IMR-90 (cell line): ENCODE measurements around the gene CD69. TPM values are rescaled to one million over a fixed set of nuclear protein-coding genes. Genes with fewer than 3 reads are reported as not detected.

Source experiments
- ATAC-seq: fragments of 200-7000 bp; cut with Tn5 transposase; 2 replicates; pipeline ENCODE4 v1.9.1; 2020; ENCODE audit warnings: low read depth, mild to moderate bottlenecking, moderate library complexity
- BruUV-seq: library from RNA; stranded (reverse); fragments of 400-500 nt; replicated peaks from 2 replicates; lab custom pipeline; 2021; lab: Mats Ljungman, UMichigan
- CTCF ChIA-PET: fragments of 300-600 bp; formaldehyde crosslinking; extraction: SDS; loops from one replicate; lab custom pipeline; 2021; ENCODE audit warnings: antibody characterized with exemption; lab: Yijun Ruan, JAX
- POLR2A ChIA-PET: fragments of 300-600 bp; sonication (Branson Sonifier 250); formaldehyde crosslinking; loops from one replicate; lab custom pipeline; 2022; ENCODE audit warnings: antibody characterized with exemption; ENCODE audit not compliant: unreplicated experiment; lab: Charles Lee
- DNase-seq: peaks from one replicate; pipeline ENCODE4 v3.0.0; 2013
- H2AFZ ChIP-seq: replicated peaks from 2 replicates; pipeline ENCODE3; 2013; ENCODE audit warnings: low read length, mild to moderate bottlenecking; ENCODE audit not compliant: poor library complexity
- H2AK5ac ChIP-seq: 2 replicates; pipeline ENCODE4 v1.6.1; 2013; ENCODE audit warnings: low read depth, low read length, inconsistent platforms
- H2AK9ac ChIP-seq: replicated peaks from 2 replicates; pipeline ENCODE3; 2013; ENCODE audit warnings: mild to moderate bottlenecking, low read depth, low read length, moderate library complexity; ENCODE audit not compliant: poor library complexity
- H2BK120ac ChIP-seq: 2 replicates; pipeline ENCODE4 v1.6.1; 2013; ENCODE audit warnings: low read depth, low read length, inconsistent platforms
- H2BK15ac ChIP-seq: 3 replicates; pipeline ENCODE4 v1.6.1; 2013; ENCODE audit warnings: low read depth, low read length, inconsistent platforms
- H2BK20ac ChIP-seq: 2 replicates; pipeline ENCODE4 v1.6.1; 2013; ENCODE audit warnings: low read depth, mild to moderate bottlenecking, inconsistent platforms, low read length, moderate library complexity
- H2BK5ac ChIP-seq: 2 replicates; pipeline ENCODE4 v1.6.1; 2013; ENCODE audit warnings: mild to moderate bottlenecking, low read depth, low read length, inconsistent platforms; ENCODE audit not compliant: poor library complexity, severe bottlenecking
- H3K14ac ChIP-seq: replicated peaks from 2 replicates; pipeline ENCODE4 v1.6.1; 2013; ENCODE audit warnings: low read depth, low read length, inconsistent platforms
- H3K18ac ChIP-seq: 2 replicates; pipeline ENCODE4 v1.6.1; 2013; ENCODE audit warnings: low read depth, low read length, control low read depth
- H3K23ac ChIP-seq: 2 replicates; pipeline ENCODE4 v1.6.1; 2013; ENCODE audit warnings: low read depth, low read length, inconsistent platforms
- H3K27ac ChIP-seq: 2 replicates; pipeline ENCODE4 v1.5.1; 2013; ENCODE audit warnings: mild to moderate bottlenecking, control low read depth, low read length; ENCODE audit not compliant: insufficient read depth
- H3K27me3 ChIP-seq: 2 replicates; pipeline ENCODE4 v1.6.1; 2013; ENCODE audit warnings: low read length; ENCODE audit not compliant: control insufficient read depth, insufficient read depth
- H3K36me3 ChIP-seq: 2 replicates; pipeline ENCODE4 v1.6.1; 2013; ENCODE audit warnings: low read length, mixed read lengths; ENCODE audit not compliant: control insufficient read depth, insufficient read depth
- H3K4ac ChIP-seq: 2 replicates; pipeline ENCODE4 v1.6.1; 2013; ENCODE audit warnings: low read depth, low read length, inconsistent platforms
- H3K4me1 ChIP-seq: 2 replicates; pipeline ENCODE4 v1.6.1; 2013; ENCODE audit warnings: low read length, mixed read lengths; ENCODE audit not compliant: control insufficient read depth, insufficient read depth
- H3K4me2 ChIP-seq: 2 replicates; pipeline ENCODE4 v1.6.1; 2013; ENCODE audit warnings: low read depth, mild to moderate bottlenecking, control low read depth, low read length, moderate library complexity
- H3K4me3 ChIP-seq: 2 replicates; pipeline ENCODE4 v1.5.1; 2013; ENCODE audit warnings: low read depth, mild to moderate bottlenecking, control low read depth, low read length, moderate library complexity; ENCODE audit not compliant: insufficient read depth
- H3K56ac ChIP-seq: 2 replicates; pipeline ENCODE4 v1.6.1; 2013; ENCODE audit warnings: low read length, inconsistent platforms; ENCODE audit not compliant: insufficient read depth; ENCODE audit errors: extremely low read depth
- H3K79me1 ChIP-seq, 2 experiments: 2 replicates each; pipeline ENCODE4 v1.6.1; 2013; ENCODE audit warnings: low read length in 2 of 2, inconsistent platforms in 1 of 2, low read depth in 1 of 2
- H3K9ac ChIP-seq: 2 replicates; pipeline ENCODE4 v1.6.1; 2013; ENCODE audit warnings: low read depth, low read length, control low read depth
- H3K9me1 ChIP-seq: 2 replicates; pipeline ENCODE4 v1.6.1; 2013; ENCODE audit warnings: low read length, inconsistent platforms; ENCODE audit not compliant: insufficient read depth
- H3K9me3 ChIP-seq: 2 replicates; pipeline ENCODE4 v1.6.1; 2013; ENCODE audit warnings: low read length; ENCODE audit not compliant: control insufficient read depth, insufficient read depth
- H4K20me1 ChIP-seq: 2 replicates; pipeline ENCODE4 v1.6.1; 2013; ENCODE audit warnings: low read length, inconsistent platforms; ENCODE audit not compliant: insufficient read depth
- H4K5ac ChIP-seq: 2 replicates; pipeline ENCODE4 v1.6.1; 2013; ENCODE audit warnings: mild to moderate bottlenecking, low read depth, low read length, control low read depth
- H4K8ac ChIP-seq, 2 experiments: 2 replicates each; pipeline ENCODE4 v1.6.1; 2013; ENCODE audit warnings: low read depth in 2 of 2, low read length in 2 of 2, control low read depth in 1 of 2, inconsistent platforms in 1 of 2
- H4K91ac ChIP-seq: 2 replicates; pipeline ENCODE4 v1.6.1; 2013; ENCODE audit warnings: low read depth, low read length, inconsistent platforms; ENCODE audit not compliant: insufficient read depth
- BHLHE40 ChIP-seq: fragments of 150-350 bp; IDR thresholded peaks from 2 replicates; pipeline ENCODE4 v1.6.1; 2016; ENCODE audit warnings: mild to moderate bottlenecking, low read depth, low read length
- CEBPB ChIP-seq: IDR thresholded peaks from 2 replicates; pipeline ENCODE4 v1.6.1; 2012; ENCODE audit warnings: low read depth, low read length, improper control_type of control experiment
- CHD1 ChIP-seq: IDR thresholded peaks from 2 replicates; pipeline ENCODE4 v1.6.1; 2012; ENCODE audit warnings: low read depth, low read length, improper control_type of control experiment
- CTCF ChIP-seq: conservative IDR thresholded peaks from 2 replicates; pipeline ENCODE4 v1.5.1; 2012; ENCODE audit warnings: mild to moderate bottlenecking, low read depth, low read length, improper control_type of control experiment
- ELK1 ChIP-seq: fragments of 150-350 bp; IDR thresholded peaks from 2 replicates; pipeline ENCODE4 v1.6.1; 2016; ENCODE audit warnings: low read depth, mild to moderate bottlenecking, low read length, moderate library complexity, borderline replicate concordance
- FOS ChIP-seq: fragments of 150-350 bp; IDR thresholded peaks from 2 replicates; pipeline ENCODE4 v1.6.1; 2016; ENCODE audit warnings: low read depth, low read length
- MAFK ChIP-seq: IDR thresholded peaks from 2 replicates; pipeline ENCODE4 v1.6.1; 2012; ENCODE audit warnings: low read depth, low read length, improper control_type of control experiment
- MAZ ChIP-seq: IDR thresholded peaks from 2 replicates; pipeline ENCODE4 v1.6.1; 2012; ENCODE audit warnings: low read depth, mild to moderate bottlenecking, low read length, improper control_type of control experiment, moderate library complexity, borderline replicate concordance
- MXI1 ChIP-seq: IDR thresholded peaks from 2 replicates; pipeline ENCODE4 v1.6.1; 2012; ENCODE audit warnings: low read depth, mild to moderate bottlenecking, low read length, moderate library complexity, borderline replicate concordance
- NFE2L2 ChIP-seq: fragments of 150-350 bp; IDR thresholded peaks from 2 replicates; pipeline ENCODE4 v1.6.1; 2016; ENCODE audit warnings: low read depth, mild to moderate bottlenecking, low read length
- POLR2A ChIP-seq: IDR thresholded peaks from 2 replicates; pipeline ENCODE4 v1.6.1; 2012; ENCODE audit warnings: mild to moderate bottlenecking, low read depth, low read length
- RAD21 ChIP-seq: IDR thresholded peaks from 2 replicates; pipeline ENCODE4 v1.6.1; 2012; ENCODE audit warnings: low read length, improper control_type of control experiment
- RCOR1 ChIP-seq: IDR thresholded peaks from 2 replicates; pipeline ENCODE4 v1.6.1; 2012; ENCODE audit warnings: mild to moderate bottlenecking, low read length, improper control_type of control experiment; ENCODE audit not compliant: insufficient replicate concordance
- RFX5 ChIP-seq: IDR thresholded peaks from 2 replicates; pipeline ENCODE4 v1.8.0; 2012; ENCODE audit warnings: low read depth, mild to moderate bottlenecking, low read length, moderate library complexity
- SMC3 ChIP-seq: fragments of 150-350 bp; IDR thresholded peaks from 2 replicates; pipeline ENCODE4 v1.6.1; 2016; ENCODE audit warnings: low read depth, mild to moderate bottlenecking, antibody characterized with exemption, low read length, moderate library complexity
- WGBS, 2 experiments: methylation state at CpG; one replicate each; pipeline versions ENCODE4 v1.1.5 to v1.1.7; 2013; ENCODE audit warnings: missing lambda C conversion rate in 2 of 2; ENCODE audit not compliant: insufficient read length in 1 of 2; ENCODE audit errors: extremely low coverage in 2 of 2; 5-methylcytosine and 5-hydroxymethylcytosine counted together
- dilution Hi-C: fragments of 300-500 bp; cut with HindIII; formaldehyde crosslinking; loops from one replicate; pipeline ENCODE4 v1.14.3; 2018; ENCODE audit warnings: low sequenced_read_pairs; ENCODE audit not compliant: unreplicated experiment
- in situ Hi-C: fragments of 300-500 bp; cut with MboI; formaldehyde crosslinking; loops from 3 replicates; pipeline ENCODE4 v1.14.3; 2019; ENCODE audit warnings: low sequenced_read_pairs, inconsistent platforms, mixed read lengths
- intact Hi-C: fragments of 100-400 bp; cut with micrococcal nuclease; formaldehyde crosslinking; loops from 2 replicates; pipeline ENCODE4 v1.10.0; 2022
- polyA plus RNA-seq, 3 experiments: library from polyadenylated mRNA; depleted of rRNA; stranded (reverse); fragments of >200 nt; gene quantifications; 2 replicates each; pipeline ENCODE4 v1.2.3, GENCODE V29; 2012; ENCODE audit warnings: low replicate concordance in 1 of 3
- total RNA-seq: library from RNA; depleted of rRNA; stranded (reverse); fragments of >200 nt; gene quantifications from 2 replicates; pipeline ENCODE4 v1.2.3, GENCODE V29; 2012
- TF ChIP-seq, protein P1 (sequence below): fragments of 150-350 bp; IDR thresholded peaks from 2 replicates; pipeline ENCODE4 v1.6.1; 2017; ENCODE audit warnings: mild to moderate bottlenecking, antibody characterized with exemption, low read length, low read depth

Gene CD69
- total and polyA plus RNA-seq, 2 of the 4 experiments (the other 2 are of a cell fraction): not detected

DNA sequence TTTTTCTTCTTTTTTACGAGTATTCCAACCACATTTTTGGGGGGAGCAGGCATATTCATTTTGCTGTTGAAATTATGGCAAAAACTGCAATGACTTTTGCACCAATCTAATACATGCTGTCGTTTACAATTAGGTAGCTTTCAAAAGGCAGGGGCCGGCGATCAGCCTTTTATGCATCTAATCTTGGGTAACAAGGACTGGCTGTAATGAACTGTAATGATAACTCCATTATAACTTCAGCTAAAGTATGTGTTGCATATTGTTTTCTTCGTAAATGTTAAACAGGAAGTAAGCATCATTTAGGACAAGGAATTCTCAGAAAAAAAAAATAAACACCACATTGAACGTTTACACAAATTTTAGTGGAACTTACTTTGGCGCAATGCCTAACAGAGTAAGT lies 36.3 kb upstream of the CD69 start:
- Histone ChIP-seq H3K27me3 (no peaks in the 10 kb centered on the region), H3K9ac (no peak overlapping the region), H2AK9ac (no peak overlapping the region), H2AK5ac (no peak overlapping the region), H2BK15ac (no peak overlapping the region), H3K23ac (no peak overlapping the region), H3K56ac (no peak overlapping the region), H3K4ac (peak overlapping the region; percentile 36; the same call in 1 of the 2 replicates), H4K20me1 (no peaks in the 10 kb centered on the region), H3K14ac (peak overlapping the region; percentile 58), H3K4me2 (peak overlapping the region; percentile 58), H3K18ac (no peak overlapping the region), H3K4me1 (peaks cover 2% of the 10 kb centered on the region; the same call in 1 of the 2 replicates), H2AFZ (no peak overlapping the region), H3K9me1 (0 out of 2 replicates have a peak, but pooled peaks cover 2% of the 10 kb centered on the region), H2BK5ac (peak overlapping the region; percentile 31), H3K36me3 (no peaks in the 10 kb centered on the region), H3K79me1 (no peaks in the 10 kb centered on the region), H2BK20ac (peak overlapping the region; percentile 62; the same call in 1 of the 2 replicates), H2BK120ac (peak overlapping the region; percentile 72), H3K27ac (no peak overlapping the region), H3K9me3 (no peaks in the 10 kb centered on the region), H4K91ac (no peak overlapping the region), H3K4me3 (no peak overlapping the region), H4K8ac (peak overlapping the region in 1 of 2 experiments; percentile 11; a peak in 2 of 4 replicates), H4K5ac (no peak overlapping the region)
- ChIA-PET POLR2A (no interaction called here), CTCF (interaction anchor here (1.4 to 5.8 kb wide), 2 partner anchors 17 to 46 kb away, joined by 6 to 39 read pairs; no protein-coding TSS in a partner anchor)
- in situ Hi-C loops (no loop called here), intact Hi-C loops (no loop called here), dilution Hi-C loops (no loop called here)
- ATAC-seq (no peak), DNase-seq (no peak)
- WGBS, 2 experiments: no CpG with 5 or more reads among the region's 7 CpGs
- no TSS peak for BruUV-seq
- TF ChIP-seq CEBPB: no peak
- no peak for TF ChIP-seq CTCF
- no peak for TF ChIP-seq BHLHE40
- no peak for TF ChIP-seq RCOR1
- TF ChIP-seq MAFK: no peak
- TF ChIP-seq MXI1: no peak
- TF ChIP-seq POLR2A: no peak
- no peak for TF ChIP-seq RFX5
- TF ChIP-seq SMC3: no peak
- TF ChIP-seq, protein P1, sequence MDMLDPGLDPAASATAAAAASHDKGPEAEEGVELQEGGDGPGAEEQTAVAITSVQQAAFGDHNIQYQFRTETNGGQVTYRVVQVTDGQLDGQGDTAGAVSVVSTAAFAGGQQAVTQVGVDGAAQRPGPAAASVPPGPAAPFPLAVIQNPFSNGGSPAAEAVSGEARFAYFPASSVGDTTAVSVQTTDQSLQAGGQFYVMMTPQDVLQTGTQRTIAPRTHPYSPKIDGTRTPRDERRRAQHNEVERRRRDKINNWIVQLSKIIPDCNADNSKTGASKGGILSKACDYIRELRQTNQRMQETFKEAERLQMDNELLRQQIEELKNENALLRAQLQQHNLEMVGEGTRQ: no peak
- no peak for TF ChIP-seq ELK1
- no peak for TF ChIP-seq CHD1
- TF ChIP-seq NFE2L2: no peak
- no peak for TF ChIP-seq MAZ
- TF ChIP-seq RAD21: no peak
- no peak for TF ChIP-seq FOS
